ENCODE measurements around the gene ARHGEF12.

ARHGEF12 gene

GRCh38 chr11:120335908-120336640 is at the start of gene ARHGEF12:
Gene ARHGEF12 (plus strand): TSS chr11:120336413. CDS start chr11:120337244, 831 bp downstream.
- DNase-seq = peak; percentile 100

DNA sequence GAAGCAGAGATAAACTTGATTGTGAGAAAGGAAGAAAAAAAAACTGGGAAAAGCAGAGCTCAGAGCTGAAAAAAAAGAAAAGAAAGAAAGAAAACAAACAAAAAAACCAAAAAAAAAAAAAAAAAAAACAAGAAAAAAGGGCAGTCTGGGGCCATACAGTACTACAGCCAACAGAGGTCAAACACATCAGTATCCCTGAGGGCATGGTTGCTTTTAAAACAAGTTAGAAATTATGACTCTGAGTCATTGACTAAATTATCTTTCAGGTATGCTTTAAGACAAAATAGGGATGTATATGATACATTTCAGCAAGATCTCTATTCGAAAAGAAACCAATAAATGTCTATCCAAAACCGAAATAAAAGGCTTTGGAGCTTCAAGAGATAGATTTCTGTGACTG is 48.2 kb upstream of the ARHGEF12 start:
- no peak for DNase-seq

- DNase-seq = no peak
Observed at GRCh38 chr11:120289426-120289825, 46.8 kb upstream of the ARHGEF12 start.

DNA sequence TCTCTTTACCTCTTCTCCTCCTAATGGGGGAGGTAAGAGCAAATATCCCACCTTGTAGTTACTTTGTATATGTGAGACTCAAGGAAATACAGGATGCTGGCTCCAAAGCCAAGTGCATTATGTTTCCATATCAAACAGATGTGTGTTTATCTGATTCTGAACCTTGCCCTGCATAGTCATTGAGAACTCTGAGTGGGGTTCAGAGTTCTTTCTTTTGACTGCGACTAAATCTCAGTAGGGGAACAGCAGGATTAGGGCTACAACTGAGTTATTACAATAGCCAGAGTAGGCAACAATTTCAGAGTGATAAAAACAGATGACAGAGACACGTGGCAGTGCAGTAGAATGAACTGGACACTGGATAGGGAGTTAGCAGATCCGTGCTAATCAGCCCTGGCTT is 45.3 kb upstream of the ARHGEF12 start:
- DNase-seq = no peak

- peak; percentile 56 for DNase-seq
Observed at GRCh38 chr11:120293038-120293800, 43.0 kb upstream of the ARHGEF12 start.

GRCh38 chr11:120294096-120294495 is 42.1 kb upstream of the ARHGEF12 start:
- no peak for DNase-seq

DNA sequence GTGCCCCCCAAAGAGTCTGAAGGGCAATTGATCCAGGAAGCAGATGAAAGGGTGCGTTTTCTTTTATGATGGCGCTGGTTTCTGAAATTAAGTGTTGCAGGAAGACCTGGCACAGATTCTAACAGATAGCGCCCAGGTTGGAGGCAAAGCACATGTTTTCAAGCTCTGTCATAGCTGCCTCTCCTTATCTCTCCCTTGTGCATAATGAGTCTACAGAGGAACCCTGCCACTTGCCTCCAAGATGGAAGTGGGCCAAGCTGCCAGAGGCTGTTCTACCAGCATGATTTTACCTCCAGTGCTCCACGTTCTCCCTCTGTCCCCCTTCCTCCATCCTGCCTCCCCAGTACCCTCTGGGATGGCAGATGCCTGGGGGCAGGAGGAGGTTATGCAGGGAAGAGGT is 41.1 kb upstream of the ARHGEF12 start:
- peak; percentile 96 for DNase-seq

DNA sequence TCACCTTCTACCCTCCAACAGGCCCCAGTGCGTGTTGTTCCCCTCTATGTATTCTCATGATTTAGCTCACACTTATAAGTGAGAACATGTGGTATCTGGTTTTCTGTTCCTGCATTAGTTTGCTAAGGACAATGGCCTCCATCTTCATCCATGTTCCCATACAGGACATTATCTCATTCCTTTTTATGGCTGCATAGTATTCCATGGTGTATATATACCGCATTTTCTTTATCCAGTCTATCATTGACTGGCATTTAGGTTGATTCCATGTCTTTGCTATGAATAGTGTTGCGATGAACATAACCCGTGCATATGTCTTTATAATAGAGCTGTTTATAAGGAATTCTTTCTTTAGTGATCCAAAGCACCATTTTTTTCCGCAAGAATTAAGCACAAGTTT is 39.7 kb upstream of the ARHGEF12 start:
- no peak for DNase-seq

DNA sequence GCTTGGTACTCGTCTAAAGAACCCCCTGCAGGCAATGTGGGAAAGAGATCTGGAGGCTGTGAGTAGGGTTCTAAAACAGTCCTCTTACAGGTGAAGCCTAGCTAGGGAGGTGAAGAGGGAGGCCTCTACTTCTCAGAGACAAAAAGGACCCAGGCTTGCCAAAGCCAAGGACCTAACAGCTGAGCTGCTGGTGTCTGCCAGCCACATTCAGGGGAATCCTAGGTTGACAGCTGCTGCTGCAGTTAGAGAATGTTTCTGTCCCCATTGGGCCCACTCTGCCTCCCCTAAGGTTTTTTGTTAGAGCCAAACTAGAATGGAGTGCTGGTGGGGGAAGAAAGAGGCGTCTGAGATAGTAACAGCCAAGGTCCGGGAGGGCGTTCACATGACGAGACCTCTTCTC is 37.8 kb upstream of the ARHGEF12 start:
- DNase-seq = no peak

DNA sequence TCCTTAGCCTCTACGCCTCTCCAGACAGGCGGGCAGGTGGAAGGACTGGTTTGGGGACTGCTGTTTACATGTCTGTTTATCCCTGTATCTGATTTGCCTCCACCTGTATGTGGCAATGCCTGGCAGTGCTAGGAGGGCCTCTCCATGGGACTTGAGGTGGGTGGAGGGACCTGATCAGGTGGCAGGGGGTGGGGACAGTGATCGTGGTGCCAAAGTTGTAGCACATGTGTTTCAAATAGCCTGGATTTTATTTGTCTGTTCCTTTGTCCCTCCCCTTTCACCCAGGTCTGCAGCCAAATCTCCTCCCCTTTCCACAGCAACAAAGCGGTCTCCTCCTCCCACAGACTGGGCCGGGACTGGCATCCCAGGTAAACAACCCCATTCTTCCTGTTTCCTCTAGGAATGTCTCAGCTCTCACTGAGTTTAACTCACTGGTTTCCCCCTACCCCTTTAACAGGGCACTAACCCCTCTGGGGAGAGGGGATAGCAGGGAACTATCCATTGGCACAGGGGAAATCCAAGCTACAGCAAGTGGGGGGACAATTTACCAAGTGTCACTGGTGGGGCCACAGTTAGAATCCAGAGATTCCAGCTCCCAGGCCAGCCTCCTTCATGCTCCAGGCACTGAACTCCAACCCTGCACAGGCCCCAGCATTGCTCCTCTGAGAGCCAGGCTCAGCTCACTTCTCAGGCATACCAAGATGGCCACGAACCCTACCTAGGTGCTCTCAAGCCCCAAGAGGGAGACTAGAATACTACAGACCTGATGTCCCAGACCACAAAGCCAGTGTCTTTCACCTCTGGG is 34.0 kb upstream of the ARHGEF12 start:
- no peak for DNase-seq

DNA sequence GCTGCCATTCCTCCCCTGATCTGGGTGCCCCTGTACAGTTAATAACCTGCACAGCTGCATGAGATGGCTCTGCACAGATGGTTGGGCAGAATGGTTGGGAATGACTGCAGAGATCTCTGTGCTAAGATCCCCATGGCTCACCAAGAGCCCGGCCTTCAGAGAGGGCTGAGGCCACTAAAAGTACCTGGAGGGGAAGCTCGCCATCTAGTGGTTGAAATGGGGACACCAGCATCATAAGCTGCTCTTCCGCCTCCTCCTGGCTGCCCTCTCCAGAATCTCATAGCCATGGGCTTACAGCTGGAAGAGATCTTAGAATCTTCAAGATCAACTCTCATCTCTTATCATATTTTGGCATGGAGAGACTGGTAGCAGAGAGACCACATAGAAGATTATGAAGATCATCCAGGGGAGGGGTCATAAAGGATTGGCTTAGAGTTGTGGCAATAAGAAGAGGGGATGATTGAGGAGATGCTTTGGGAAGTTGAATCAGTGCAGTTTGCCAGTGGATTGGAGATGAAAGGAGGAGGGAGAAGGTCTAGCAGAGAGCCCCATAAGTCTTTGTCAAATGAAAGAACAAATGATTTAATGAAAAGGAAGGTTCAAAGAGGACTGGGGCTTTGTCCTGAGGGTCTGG is 33.1 kb upstream of the ARHGEF12 start:
- peak; percentile 76 for DNase-seq

DNA sequence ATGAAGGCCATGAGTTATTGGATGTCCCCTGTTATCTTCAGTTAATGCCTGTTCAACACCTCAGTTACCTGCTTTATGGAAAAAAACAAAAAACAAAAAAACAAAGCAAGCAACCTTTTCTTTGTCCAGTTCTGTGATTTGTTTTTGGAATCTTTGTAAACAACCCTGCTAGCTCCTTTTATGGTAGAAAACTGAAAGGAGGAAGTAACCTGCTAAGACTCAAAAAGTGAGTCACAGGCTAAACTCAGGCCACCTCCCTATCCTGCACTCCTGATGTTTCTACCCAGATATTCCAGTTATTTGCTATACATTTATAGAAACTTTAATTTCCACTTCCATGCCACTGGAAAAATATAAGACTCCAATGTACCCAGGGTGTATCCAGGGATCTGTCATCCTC is 31.7 kb upstream of the ARHGEF12 start:
- DNase-seq = peak; percentile 60

GRCh38 chr11:120305286-120305685 is 30.9 kb upstream of the ARHGEF12 start:
- DNase-seq = no peak

DNA sequence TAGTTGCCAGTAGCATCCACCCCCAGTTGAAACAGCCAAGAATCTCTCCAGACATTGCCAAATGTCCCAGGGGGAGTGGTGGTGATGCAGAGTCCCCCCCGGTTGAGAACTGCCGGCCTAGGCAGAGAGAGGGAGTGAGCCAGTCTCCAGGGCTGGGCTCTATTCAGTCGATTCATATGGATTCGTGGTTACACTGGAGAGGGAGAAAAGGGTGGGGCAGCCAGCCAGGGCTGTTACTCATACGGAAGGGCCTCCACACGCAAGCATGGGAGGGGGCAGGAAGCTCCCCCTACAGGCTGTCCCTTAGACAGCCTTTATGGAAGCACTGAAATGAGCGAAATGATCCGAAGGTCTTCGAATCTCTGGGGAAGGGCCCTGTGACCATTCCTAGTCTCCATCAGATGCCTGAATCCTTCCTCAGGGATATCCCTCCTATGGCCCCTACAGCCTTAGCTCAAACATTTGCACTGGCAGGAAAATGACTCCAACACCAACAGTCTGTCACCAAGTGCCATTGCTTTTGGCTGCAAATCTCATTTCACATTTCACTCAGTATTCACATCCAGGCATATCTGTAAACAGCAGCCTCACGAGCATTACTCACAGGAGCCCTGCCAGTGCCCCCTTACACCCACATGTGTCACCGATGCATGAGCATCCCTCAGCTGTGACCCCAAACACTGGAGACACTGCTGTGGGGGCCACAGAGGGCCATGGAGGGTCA is 29.5 kb upstream of the ARHGEF12 start:
- DNase-seq = peak; percentile 93

- DNase-seq = no peak
Observed at GRCh38 chr11:120307476-120307875, 28.7 kb upstream of the ARHGEF12 start.

- no peak for DNase-seq
Observed at GRCh38 chr11:120308081-120308480, 28.1 kb upstream of the ARHGEF12 start.

DNA sequence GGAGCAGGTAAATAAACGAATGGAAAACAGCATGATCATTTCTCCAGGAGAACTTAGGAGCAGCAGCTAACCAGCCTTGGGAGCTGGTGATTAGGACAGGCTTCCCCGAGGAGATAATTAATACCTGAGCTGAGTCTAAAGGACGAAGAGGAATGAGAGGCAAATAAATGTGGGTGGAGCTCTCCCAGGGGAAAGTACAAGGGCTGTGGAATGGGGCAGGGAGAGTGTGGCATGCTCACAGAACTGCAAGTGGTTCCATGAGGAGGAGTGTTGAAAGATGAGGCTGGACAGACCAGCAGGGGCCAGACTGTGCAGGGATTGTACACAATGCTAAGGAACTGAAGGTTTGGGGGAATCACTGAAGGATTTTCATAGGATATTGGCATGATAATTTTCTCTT is 25.3 kb upstream of the ARHGEF12 start:
- DNase-seq = no peak

DNA sequence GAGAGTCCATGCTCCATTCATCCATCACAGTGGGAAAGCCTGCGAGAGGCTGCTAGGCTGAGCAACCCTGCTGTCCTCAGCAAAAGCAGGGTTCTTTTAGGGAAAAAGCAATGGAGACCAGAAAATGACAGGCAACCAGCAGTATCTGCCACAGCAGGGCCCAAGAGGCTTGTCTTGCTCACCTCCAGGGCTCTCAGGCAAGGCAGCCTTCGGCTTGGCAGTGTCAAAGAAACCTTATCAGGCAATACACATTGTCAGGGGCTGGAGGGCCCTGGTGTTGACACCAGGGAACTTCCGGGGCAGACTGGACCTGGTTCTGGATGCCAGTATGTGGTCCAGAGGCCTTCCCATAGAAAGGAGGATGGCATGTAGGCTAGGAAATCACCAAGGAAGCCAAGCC is 21.4 kb upstream of the ARHGEF12 start:
- DNase-seq = no peak

DNA sequence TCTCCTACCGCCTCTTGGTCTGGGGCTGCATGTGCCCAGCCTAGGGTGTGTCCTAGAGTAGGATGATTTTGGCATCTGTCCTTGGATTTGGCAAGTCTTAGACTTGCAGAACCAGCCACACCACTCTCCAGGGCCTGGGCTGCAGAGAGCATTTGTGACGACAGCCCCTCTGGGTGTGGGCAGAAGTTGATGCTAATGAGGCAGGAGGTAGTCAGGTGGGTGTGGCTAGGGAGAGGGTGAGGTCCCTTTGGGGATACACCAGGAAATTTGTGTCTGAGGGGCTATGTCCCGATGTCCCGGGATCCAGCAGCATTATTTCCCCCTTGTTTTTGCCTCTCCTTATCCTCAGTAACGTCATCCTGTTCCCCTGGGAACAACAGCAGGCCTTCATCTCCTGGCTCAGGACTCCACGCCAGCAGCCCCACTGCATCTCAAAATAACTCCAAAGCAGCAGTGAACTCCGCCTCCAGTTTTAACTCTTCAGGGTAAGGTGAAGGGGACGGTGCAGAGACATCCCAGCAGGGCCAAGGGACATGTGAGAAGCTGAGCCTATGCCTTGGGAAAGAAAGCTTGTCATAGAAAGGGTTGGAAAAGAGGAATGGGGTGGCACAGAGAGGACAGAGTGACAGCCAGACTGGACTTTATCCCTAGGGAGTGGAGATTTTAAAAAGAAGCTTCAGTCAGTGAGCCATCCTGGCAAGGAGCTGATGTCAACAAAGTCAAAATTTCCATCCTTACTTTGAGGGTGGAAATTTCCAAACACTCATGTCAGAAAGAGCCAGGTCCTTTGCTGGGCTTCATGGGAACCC is 19.1 kb upstream of the ARHGEF12 start:
- no peak for DNase-seq

GRCh38 chr11:120317689-120318480 is 18.3 kb upstream of the ARHGEF12 start:
- DNase-seq = no peak

GRCh38 chr11:120318906-120319305 is 17.3 kb upstream of the ARHGEF12 start:
- DNase-seq = no peak
